HepG2 (cell line): ENCODE data around the gene SELL. TPM values are rescaled to one million over a fixed set of nuclear protein-coding genes. Genes with fewer than 3 reads are reported as not detected.

Experiments used
- CREBL2 ChIP-seq: sonication (generic); formaldehyde crosslinking; IDR thresholded peaks from 2 replicates; pipeline ENCODE4 v1.8.1; 2023; ENCODE audit warnings: missing genetic modification reagents, mild to moderate bottlenecking, borderline replicate concordance
- FOXO4 ChIP-seq: sonication (generic); formaldehyde crosslinking; conservative IDR thresholded peaks from 2 replicates; pipeline ENCODE4 v1.8.1; 2023; ENCODE audit warnings: missing genetic modification reagents
- GABPA ChIP-seq, 2 experiments: IDR thresholded peaks; 2 replicates each; pipeline ENCODE4 v1.6.1; 2011 to 2016; ENCODE audit warnings: low read depth in 2 of 2, low read length in 1 of 2, missing biosample characterization in 1 of 2, missing genetic modification characterization in 1 of 2
- LRRFIP1 ChIP-seq: sonication (generic); formaldehyde crosslinking; conservative IDR thresholded peaks from 2 replicates; pipeline ENCODE4 v1.4.0; 2020; ENCODE audit warnings: missing genetic modification reagents
- THAP11 ChIP-seq: IDR thresholded peaks from 2 replicates; pipeline ENCODE4 v1.6.1; 2016; ENCODE audit warnings: missing biosample characterization, missing genetic modification reagents
- ZNF20 ChIP-seq: sonication (generic); formaldehyde crosslinking; IDR thresholded peaks from 2 replicates; pipeline ENCODE4 v1.4.0; 2020; ENCODE audit warnings: mild to moderate bottlenecking, moderate library complexity, missing genetic modification reagents
- ZNF441 ChIP-seq: sonication (generic); formaldehyde crosslinking; IDR thresholded peaks from 2 replicates; pipeline ENCODE4 v1.7.0; 2021; ENCODE audit warnings: missing genetic modification reagents, borderline replicate concordance
- polyA plus RNA-seq, 8 experiments: library from polyadenylated mRNA; depleted of rRNA in 3 of 8; stranded (reverse) in 7 of 8; unstranded in 1 of 8; fragments of >200 nt; fragmentation: Illumina TruSeq in 4 of 8; extraction: Trizol in 4 of 8; gene quantifications; 2 replicates each; pipeline versions ENCODE4 v1.2.1 to v1.2.3, GENCODE V29; 2011 to 2016; ENCODE audit warnings: low read depth in 4 of 8, missing spikeins in 1 of 8, mixed read lengths in 1 of 8; ENCODE audit not compliant: insufficient read depth in 1 of 8
- total RNA-seq, 5 experiments: library from RNA; depleted of rRNA; stranded (reverse); fragments of >200 nt; fragmentation: Illumina TruSeq; extraction: Trizol; gene quantifications; 2 replicates each; pipeline ENCODE4 v1.2.3, GENCODE V29; 2016; ENCODE audit warnings: low read depth in 1 of 5
- TF ChIP-seq, protein P1 (sequence below): sonication (generic); formaldehyde crosslinking; IDR thresholded peaks from 2 replicates; pipeline ENCODE4 v1.5.1; 2020; ENCODE audit warnings: mild to moderate bottlenecking, missing genetic modification reagents
- TF ChIP-seq, protein P2 (sequence below): fragments of 450-650 bp; IDR thresholded peaks from 2 replicates; pipeline ENCODE4 v1.6.1; 2016

Gene SELL
- total and polyA plus RNA-seq, 2 of the 13 experiments (the other 11 are each of a cell fraction or from before 2014, with no cell fraction given), result 0.13 to 0.18 TPM

DNA sequence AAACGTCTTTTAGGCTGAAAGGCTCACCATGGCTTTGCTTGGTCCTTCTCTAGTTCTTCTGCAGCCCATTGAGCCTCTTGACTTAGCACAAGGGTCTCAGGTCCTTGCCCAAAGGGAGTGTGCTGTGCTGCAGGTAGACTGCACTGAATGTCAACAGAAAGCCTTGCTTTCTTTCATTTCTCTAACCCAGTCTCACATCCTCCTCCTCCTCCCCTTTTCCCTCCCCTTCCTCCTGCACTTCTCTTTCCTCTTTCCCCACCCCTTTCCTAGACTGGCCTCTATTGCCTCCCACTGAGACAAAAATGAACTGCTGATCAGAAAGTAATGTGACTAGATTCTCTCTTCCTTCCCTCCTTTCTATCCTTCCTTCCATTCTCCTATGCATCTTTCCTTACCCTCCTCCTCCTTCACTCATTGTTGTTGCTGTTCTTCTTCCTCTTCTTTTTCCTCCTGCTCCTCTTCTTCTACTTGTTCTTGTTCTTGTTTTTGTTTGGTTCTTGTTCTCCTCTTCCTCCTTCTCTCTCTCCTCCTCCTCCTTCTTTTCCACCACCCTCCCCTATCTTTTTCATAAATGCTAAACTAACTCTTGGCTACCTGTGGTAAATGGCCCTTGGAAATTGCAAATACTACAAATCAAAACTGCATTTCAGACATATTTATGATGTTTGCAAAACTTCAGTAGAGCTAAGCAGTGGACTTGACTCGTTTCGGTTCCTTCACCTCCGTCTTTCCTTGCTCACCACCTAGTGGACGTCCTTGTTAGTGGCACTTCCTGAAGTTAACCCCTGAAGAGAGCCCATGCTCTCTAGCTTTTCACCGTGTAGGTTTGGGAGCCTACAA lies at the start of gene SELL (continued):
- TF ChIP-seq LRRFIP1 (CRISPR knock-in tag) (no peak), THAP11 (CRISPR knock-in tag) (no peak), FOXO4 (CRISPR knock-in tag) (no peak), CREBL2 (CRISPR knock-in tag) (no peak), GABPA (IDR thresholded peaks at IDR 0.05; ENCODE audit: low read depth, low read length) (no peak), GABPA (CRISPR knock-in tag; IDR thresholded peaks at IDR 0.05; ENCODE audit: low read depth) (peak; percentile 39; the same call in 1 of the 2 replicates), ZNF441 (no peak), ZNF20 (no peak)
- TF ChIP-seq, protein P1, sequence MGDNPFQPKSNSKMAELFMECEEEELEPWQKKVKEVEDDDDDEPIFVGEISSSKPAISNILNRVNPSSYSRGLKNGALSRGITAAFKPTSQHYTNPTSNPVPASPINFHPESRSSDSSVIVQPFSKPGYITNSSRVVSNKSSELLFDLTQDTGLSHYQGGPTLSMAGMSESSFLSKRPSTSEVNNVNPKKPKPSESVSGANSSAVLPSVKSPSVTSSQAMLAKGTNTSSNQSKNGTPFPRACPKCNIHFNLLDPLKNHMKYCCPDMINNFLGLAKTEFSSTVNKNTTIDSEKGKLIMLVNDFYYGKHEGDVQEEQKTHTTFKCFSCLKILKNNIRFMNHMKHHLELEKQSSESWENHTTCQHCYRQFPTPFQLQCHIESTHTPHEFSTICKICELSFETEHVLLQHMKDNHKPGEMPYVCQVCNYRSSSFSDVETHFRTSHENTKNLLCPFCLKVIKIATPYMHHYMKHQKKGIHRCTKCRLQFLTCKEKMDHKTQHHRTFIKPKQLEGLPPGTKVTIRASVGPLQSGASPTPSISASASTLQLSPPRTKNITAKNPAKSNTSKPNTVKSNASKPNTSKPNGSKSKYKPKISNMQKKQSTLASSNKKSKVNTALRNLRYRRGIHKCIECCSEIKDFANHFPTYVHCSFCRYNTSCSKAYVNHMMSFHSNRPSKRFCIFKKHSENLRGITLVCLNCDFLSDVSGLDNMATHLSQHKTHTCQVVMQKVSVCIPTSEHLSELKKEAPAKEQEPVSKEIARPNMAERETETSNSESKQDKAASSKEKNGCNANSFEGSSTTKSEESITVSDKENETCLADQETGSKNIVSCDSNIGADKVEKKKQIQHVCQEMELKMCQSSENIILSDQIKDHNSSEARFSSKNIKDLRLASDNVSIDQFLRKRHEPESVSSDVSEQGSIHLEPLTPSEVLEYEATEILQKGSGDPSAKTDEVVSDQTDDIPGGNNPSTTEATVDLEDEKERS (CRISPR knock-in tag), result no peak
- TF ChIP-seq, protein P2, sequence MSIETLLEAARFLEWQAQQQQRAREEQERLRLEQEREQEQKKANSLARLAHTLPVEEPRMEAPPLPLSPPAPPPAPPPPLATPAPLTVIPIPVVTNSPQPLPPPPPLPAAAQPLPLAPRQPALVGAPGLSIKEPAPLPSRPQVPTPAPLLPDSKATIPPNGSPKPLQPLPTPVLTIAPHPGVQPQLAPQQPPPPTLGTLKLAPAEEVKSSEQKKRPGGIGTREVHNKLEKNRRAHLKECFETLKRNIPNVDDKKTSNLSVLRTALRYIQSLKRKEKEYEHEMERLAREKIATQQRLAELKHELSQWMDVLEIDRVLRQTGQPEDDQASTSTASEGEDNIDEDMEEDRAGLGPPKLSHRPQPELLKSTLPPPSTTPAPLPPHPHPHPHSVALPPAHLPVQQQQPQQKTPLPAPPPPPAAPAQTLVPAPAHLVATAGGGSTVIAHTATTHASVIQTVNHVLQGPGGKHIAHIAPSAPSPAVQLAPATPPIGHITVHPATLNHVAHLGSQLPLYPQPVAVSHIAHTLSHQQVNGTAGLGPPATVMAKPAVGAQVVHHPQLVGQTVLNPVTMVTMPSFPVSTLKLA, result no peak
